ENCODE data around the gene DDX27.
"Not testable (repeated sequence)": the region's sequence is repeated elsewhere in the genome, so short reads cannot be mapped to it uniquely, and the experiment has no call there.

Gene DDX27

GRCh38 chr20:49199729-49200293 is 19.4 kb upstream of the DDX27 start:
- no peak for DNase-seq
- in situ Hi-C loops (cut with HindIII; ENCODE audit: low pct_ligation_motif_present, low pct_unique_long_range_greater_than_20kb, low sequenced_read_pairs) = no loop called here

- in situ Hi-C loops (cut with HindIII; ENCODE audit: low pct_ligation_motif_present, low pct_unique_long_range_greater_than_20kb, low sequenced_read_pairs) = no loop called here
- DNase-seq = no peak
These were observed 16.2 kb upstream of the DDX27 start for GRCh38 chr20:49203011-49203410.

GRCh38 chr20:49203746-49204145 is 15.5 kb upstream of the DDX27 start:
- DNase-seq = no peak
- in situ Hi-C loops (cut with HindIII; ENCODE audit: low pct_ligation_motif_present, low pct_unique_long_range_greater_than_20kb, low sequenced_read_pairs) = no loop called here

- in situ Hi-C loops (cut with HindIII; ENCODE audit: low pct_ligation_motif_present, low pct_unique_long_range_greater_than_20kb, low sequenced_read_pairs) = no loop called here
- no peak for DNase-seq
These were observed 12.1 kb upstream of the DDX27 start for GRCh38 chr20:49207076-49207475.

- no peak for DNase-seq
- in situ Hi-C loops (cut with HindIII; ENCODE audit: low pct_ligation_motif_present, low pct_unique_long_range_greater_than_20kb, low sequenced_read_pairs) = no loop called here
These were observed 9.0 kb upstream of the DDX27 start for GRCh38 chr20:49210101-49210756.

- DNase-seq = no peak
- in situ Hi-C loops (cut with HindIII; ENCODE audit: low pct_ligation_motif_present, low pct_unique_long_range_greater_than_20kb, low sequenced_read_pairs) = no loop called here
These were observed 8.5 kb upstream of the DDX27 start for GRCh38 chr20:49210757-49211110.

- in situ Hi-C loops (cut with HindIII; ENCODE audit: low pct_ligation_motif_present, low pct_unique_long_range_greater_than_20kb, low sequenced_read_pairs) = no loop called here
- no peak for DNase-seq
These were observed 4.6 kb upstream of the DDX27 start for GRCh38 chr20:49214571-49214970.

- DNase-seq = no peak
- in situ Hi-C loops (cut with HindIII; ENCODE audit: low pct_ligation_motif_present, low pct_unique_long_range_greater_than_20kb, low sequenced_read_pairs) = no loop called here
These were observed 4.0 kb upstream of the DDX27 start for GRCh38 chr20:49215232-49215631.

GRCh38 chr20:49216991-49217578 is 2.1 kb upstream of the DDX27 start:
- DNase-seq = peak; percentile 87
- in situ Hi-C loops (cut with HindIII; ENCODE audit: low pct_ligation_motif_present, low pct_unique_long_range_greater_than_20kb, low sequenced_read_pairs) = no loop called here

GRCh38 chr20:49218739-49219090 is 501 bp upstream of the DDX27 start:
- DNase-seq; in situ Hi-C loops (cut with HindIII; ENCODE audit: low pct_ligation_motif_present, low pct_unique_long_range_greater_than_20kb, low sequenced_read_pairs): not testable (repeated sequence)

GRCh38 chr20:49219924-49220831 is 962 bp downstream of the DDX27 start:
- in situ Hi-C loops (cut with HindIII; ENCODE audit: low pct_ligation_motif_present, low pct_unique_long_range_greater_than_20kb, low sequenced_read_pairs) = no loop called here

GRCh38 chr20:49225896-49226295 is 6.7 kb downstream of the DDX27 start:
- no peak for DNase-seq
- in situ Hi-C loops (cut with HindIII; ENCODE audit: low pct_ligation_motif_present, low pct_unique_long_range_greater_than_20kb, low sequenced_read_pairs) = no loop called here

More at GRCh38 chr20:49219924-49220831, 962 bp downstream of the DDX27 start:
- DNase-seq = no peak

- DNase-seq = no peak
- in situ Hi-C loops (cut with HindIII; ENCODE audit: low pct_ligation_motif_present, low pct_unique_long_range_greater_than_20kb, low sequenced_read_pairs) = no loop called here
These were observed 9.5 kb downstream of the DDX27 start for GRCh38 chr20:49228676-49229075.

- in situ Hi-C loops (cut with HindIII; ENCODE audit: low pct_ligation_motif_present, low pct_unique_long_range_greater_than_20kb, low sequenced_read_pairs) = no loop called here
- DNase-seq = no peak
These were observed 10.2 kb downstream of the DDX27 start for GRCh38 chr20:49229381-49229780.

GRCh38 chr20:49230021-49230420 is 10.8 kb downstream of the DDX27 start:
- no peak for DNase-seq
- in situ Hi-C loops (cut with HindIII; ENCODE audit: low pct_ligation_motif_present, low pct_unique_long_range_greater_than_20kb, low sequenced_read_pairs) = no loop called here

- in situ Hi-C loops (cut with HindIII; ENCODE audit: low pct_ligation_motif_present, low pct_unique_long_range_greater_than_20kb, low sequenced_read_pairs) = no loop called here
These were observed 11.4 kb downstream of the DDX27 start for GRCh38 chr20:49230561-49231133.

GRCh38 chr20:49231471-49231870 is 12.3 kb downstream of the DDX27 start:
- no peak for DNase-seq
- in situ Hi-C loops (cut with HindIII; ENCODE audit: low pct_ligation_motif_present, low pct_unique_long_range_greater_than_20kb, low sequenced_read_pairs) = no loop called here

More at GRCh38 chr20:49230561-49231133, 11.4 kb downstream of the DDX27 start:
- DNase-seq = no peak

- in situ Hi-C loops (cut with HindIII; ENCODE audit: low pct_ligation_motif_present, low pct_unique_long_range_greater_than_20kb, low sequenced_read_pairs) = no loop called here
- DNase-seq = no peak
These were observed 14.0 kb downstream of the DDX27 start for GRCh38 chr20:49233226-49233625.

- in situ Hi-C loops (cut with HindIII; ENCODE audit: low pct_ligation_motif_present, low pct_unique_long_range_greater_than_20kb, low sequenced_read_pairs) = no loop called here
These were observed 15.6 kb downstream of the DDX27 start for GRCh38 chr20:49234831-49235230.

More at GRCh38 chr20:49234831-49235230, 15.6 kb downstream of the DDX27 start:
- no peak for DNase-seq
